ENCODE results near the gene SCUBE1. TPM values are rescaled to one million over a fixed set of nuclear protein-coding genes. Genes with fewer than 3 reads are reported as not detected.

SCUBE1 gene
- polyA plus RNA-seq, 1 of the 3 experiments (the other 2 are of a cell fraction): 0.56 TPM

- Histone ChIP-seq H3F3A (replicated peaks; ENCODE audit: insufficient read depth) (no peaks in the 10 kb centered on the region), H3K9me3 (no peaks in the 10 kb centered on the region), H3K27ac (ENCODE audit: low read depth in 2 of 2, low read length in 1 of 2) (no peak overlapping the region), H3K9me2 (no peaks in the 10 kb centered on the region), H3K9ac (no peak overlapping the region), H3K36me3 (replicated peaks in 1 of 2; ENCODE audit: control insufficient read depth in 1 of 2, insufficient read depth in 2 of 2, low read length in 1 of 2) (peaks cover 0 to 9% of the 10 kb centered on the region in 2 experiments), H2AFZ (ENCODE audit: low read depth) (no peak overlapping the region), H3K27me3 (ENCODE audit: insufficient read depth) (no peaks in the 10 kb centered on the region), H3K79me2 (ENCODE audit: insufficient read depth) (peaks cover 2% of the 10 kb centered on the region; the same call in 1 of the 2 replicates), H4K20me1 (ENCODE audit: insufficient read depth) (no peaks in the 10 kb centered on the region), H3K4me3 (ENCODE audit: low read depth in 2 of 2, low read length in 1 of 2) (no peak overlapping the region), H3K4me2 (no peak overlapping the region), H3K4me1 (ENCODE audit: control insufficient read depth in 1 of 2, insufficient read depth in 2 of 2, low read depth in 1 of 2, low read length in 1 of 2) (peaks cover 0 to 10% of the 10 kb centered on the region in 2 experiments; a peak in 1 of 4 replicates)
- DNase-seq: no peak
- POLR2A ChIA-PET: no interaction called here
- TF ChIP-seq USF2 (IDR thresholded peaks at IDR 0.05; ENCODE audit: borderline replicate concordance, low read depth, low read length) (no peak), POLR2AphosphoS5 (IDR thresholded peaks at IDR 0.05; ENCODE audit: low read depth, low read length) (no peak), EZH2phosphoT487 (IDR thresholded peaks at IDR 0.05; ENCODE audit: borderline replicate concordance, low read depth) (no peak), USF1 (IDR thresholded peaks at IDR 0.05; ENCODE audit: borderline replicate concordance, low read depth) (no peak), ELF1 (IDR thresholded peaks at IDR 0.05) (no peak), CHD2 (IDR thresholded peaks at IDR 0.05; ENCODE audit: low read length, partially characterized antibody) (no peak), FOXJ3 (CRISPR knock-in tag; IDR thresholded peaks at IDR 0.05) (no peak), SIN3A (IDR thresholded peaks at IDR 0.05; ENCODE audit: borderline replicate concordance, low read depth, low read length) (no peak), RAD21 (IDR thresholded peaks at IDR 0.05; ENCODE audit: low read length) (no peak), TAF1 (IDR thresholded peaks at IDR 0.05; ENCODE audit: borderline replicate concordance, low read depth, low read length) (no peak), TEAD4 (IDR thresholded peaks at IDR 0.05; ENCODE audit: borderline replicate concordance, insufficient read depth) (no peak), CTCF (IDR thresholded peaks at IDR 0.05) (no peak), NFIC (IDR thresholded peaks at IDR 0.05; ENCODE audit: borderline replicate concordance) (no peak), GATA2 (CRISPR knock-in tag; IDR thresholded peaks at IDR 0.05) (no peak), GABPA (IDR thresholded peaks at IDR 0.05; ENCODE audit: low read depth) (no peak), JUND (IDR thresholded peaks at IDR 0.05) (no peak), MXI1 (IDR thresholded peaks at IDR 0.05; ENCODE audit: low read depth, low read length) (no peak), TCF12 (IDR thresholded peaks at IDR 0.05) (no peak)
- TF ChIP-seq, protein P1, sequence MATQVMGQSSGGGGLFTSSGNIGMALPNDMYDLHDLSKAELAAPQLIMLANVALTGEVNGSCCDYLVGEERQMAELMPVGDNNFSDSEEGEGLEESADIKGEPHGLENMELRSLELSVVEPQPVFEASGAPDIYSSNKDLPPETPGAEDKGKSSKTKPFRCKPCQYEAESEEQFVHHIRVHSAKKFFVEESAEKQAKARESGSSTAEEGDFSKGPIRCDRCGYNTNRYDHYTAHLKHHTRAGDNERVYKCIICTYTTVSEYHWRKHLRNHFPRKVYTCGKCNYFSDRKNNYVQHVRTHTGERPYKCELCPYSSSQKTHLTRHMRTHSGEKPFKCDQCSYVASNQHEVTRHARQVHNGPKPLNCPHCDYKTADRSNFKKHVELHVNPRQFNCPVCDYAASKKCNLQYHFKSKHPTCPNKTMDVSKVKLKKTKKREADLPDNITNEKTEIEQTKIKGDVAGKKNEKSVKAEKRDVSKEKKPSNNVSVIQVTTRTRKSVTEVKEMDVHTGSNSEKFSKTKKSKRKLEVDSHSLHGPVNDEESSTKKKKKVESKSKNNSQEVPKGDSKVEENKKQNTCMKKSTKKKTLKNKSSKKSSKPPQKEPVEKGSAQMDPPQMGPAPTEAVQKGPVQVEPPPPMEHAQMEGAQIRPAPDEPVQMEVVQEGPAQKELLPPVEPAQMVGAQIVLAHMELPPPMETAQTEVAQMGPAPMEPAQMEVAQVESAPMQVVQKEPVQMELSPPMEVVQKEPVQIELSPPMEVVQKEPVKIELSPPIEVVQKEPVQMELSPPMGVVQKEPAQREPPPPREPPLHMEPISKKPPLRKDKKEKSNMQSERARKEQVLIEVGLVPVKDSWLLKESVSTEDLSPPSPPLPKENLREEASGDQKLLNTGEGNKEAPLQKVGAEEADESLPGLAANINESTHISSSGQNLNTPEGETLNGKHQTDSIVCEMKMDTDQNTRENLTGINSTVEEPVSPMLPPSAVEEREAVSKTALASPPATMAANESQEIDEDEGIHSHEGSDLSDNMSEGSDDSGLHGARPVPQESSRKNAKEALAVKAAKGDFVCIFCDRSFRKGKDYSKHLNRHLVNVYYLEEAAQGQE (IDR thresholded peaks at IDR 0.05; ENCODE audit: low read depth, low read length): no peak
- TF ChIP-seq, protein P2, sequence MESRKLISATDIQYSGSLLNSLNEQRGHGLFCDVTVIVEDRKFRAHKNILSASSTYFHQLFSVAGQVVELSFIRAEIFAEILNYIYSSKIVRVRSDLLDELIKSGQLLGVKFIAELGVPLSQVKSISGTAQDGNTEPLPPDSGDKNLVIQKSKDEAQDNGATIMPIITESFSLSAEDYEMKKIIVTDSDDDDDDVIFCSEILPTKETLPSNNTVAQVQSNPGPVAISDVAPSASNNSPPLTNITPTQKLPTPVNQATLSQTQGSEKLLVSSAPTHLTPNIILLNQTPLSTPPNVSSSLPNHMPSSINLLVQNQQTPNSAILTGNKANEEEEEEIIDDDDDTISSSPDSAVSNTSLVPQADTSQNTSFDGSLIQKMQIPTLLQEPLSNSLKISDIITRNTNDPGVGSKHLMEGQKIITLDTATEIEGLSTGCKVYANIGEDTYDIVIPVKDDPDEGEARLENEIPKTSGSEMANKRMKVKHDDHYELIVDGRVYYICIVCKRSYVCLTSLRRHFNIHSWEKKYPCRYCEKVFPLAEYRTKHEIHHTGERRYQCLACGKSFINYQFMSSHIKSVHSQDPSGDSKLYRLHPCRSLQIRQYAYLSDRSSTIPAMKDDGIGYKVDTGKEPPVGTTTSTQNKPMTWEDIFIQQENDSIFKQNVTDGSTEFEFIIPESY (IDR thresholded peaks at IDR 0.05; ENCODE audit: borderline replicate concordance, low read depth): no peak
- 100% methylated on average over 3 of the region's 13 CpGs for WGBS (ENCODE audit: low lambda C conversion rate)
- CTCF ChIA-PET: no interaction called here
Observed at GRCh38 chr22:43181321-43182076, 161.7 kb downstream of the SCUBE1 start.

Data from SK-N-SH (cell line).